Testis (tissue), 2 donors: ENCODE results near the gene C1orf52.

Experiments
- CTCF ChIP-seq, 3 experiments: fragments of 450-650 bp in 2 of 3; fragments of 200-600 bp in 1 of 3; sonication (generic) in 1 of 3; IDR thresholded peaks; one replicate each; pipeline ENCODE4 v1.5.1; 2016 to 2019; ENCODE audit warnings: antibody characterized with exemption in 3 of 3, mild to moderate bottlenecking in 2 of 3, moderate library complexity in 1 of 3
- POLR2A ChIP-seq: fragments of 450-650 bp; IDR thresholded peaks from one replicate; pipeline ENCODE4 v1.6.1; 2017; ENCODE audit warnings: antibody characterized with exemption, mild to moderate bottlenecking, moderate library complexity

- TF ChIP-seq CTCF (IDR thresholded peaks at IDR 0.05) (no peak), POLR2A (no peak)
Measured at GRCh38 chr1:85283475-85284199, 24.2 kb upstream of the C1orf52 start.
